ENCODE measurements around the gene FNIP2. TPM values are rescaled to one million over a fixed set of nuclear protein-coding genes. Genes with fewer than 3 reads are reported as not detected.

FNIP2 gene
- total and polyA plus RNA-seq, 12 donors, result 8.5 to 89.7 (median 47.0) TPM

Other genes starting within 250 kb of the FNIP2 start
- gene RXFP1, start 247.1 kb upstream of the FNIP2 start, total RNA-seq, result under 1 TPM in 1 of 10 donors, not detected in 9; 0.16 TPM
- under 1 TPM in 1 of 2 donors, not detected in 1; 0.07 TPM for gene RXFP1, start 247.1 kb upstream of the FNIP2 start, polyA plus RNA-seq
- gene C4orf46, start 97.1 kb upstream of the FNIP2 start, total RNA-seq, result 1 to 10 TPM; 3.0 to 5.2 (median 4.4) TPM
- 1 to 10 TPM; 1.7 to 3.3 TPM for gene C4orf46, start 97.1 kb upstream of the FNIP2 start, polyA plus RNA-seq
- gene ETFDH, start 96.7 kb upstream of the FNIP2 start, total RNA-seq, result 100 to 1,000 TPM; 140 to 305 (median 219) TPM
- 100 to 1,000 TPM in 1 of 2 donors, 10 to 100 TPM in 1; 47.3 to 141 TPM for gene ETFDH, start 96.7 kb upstream of the FNIP2 start, polyA plus RNA-seq
- gene PPID, start 45.6 kb upstream of the FNIP2 start, total RNA-seq, result 10 to 100 TPM; 23.8 to 37.1 (median 33.1) TPM
- 10 to 100 TPM; 24.4 to 35.4 TPM for gene PPID, start 45.6 kb upstream of the FNIP2 start, polyA plus RNA-seq

Measured in heart right ventricle (tissue), 12 donors.